ENCODE data around the gene SYNE1. TPM values are rescaled to one million over a fixed set of nuclear protein-coding genes. Genes with fewer than 3 reads are reported as not detected.

Gene SYNE1
- total RNA-seq, 6 donors from 2014 or later: 160 to 859 (median 490) TPM

- no peak for DNase-seq
- no peak for TF ChIP-seq CTCF (IDR thresholded peaks at IDR 0.05)
- TF ChIP-seq EP300 (IDR thresholded peaks at IDR 0.05): no peak
- no peak for TF ChIP-seq POLR2AphosphoS5 (IDR thresholded peaks at IDR 0.05)
- no peak for TF ChIP-seq POLR2A (IDR thresholded peaks at IDR 0.05)
- no peaks in the 10 kb centered on the region for H3K9me3 ChIP-seq
- no peak for ATAC-seq (ENCODE audit: low FRiP score in 2 of 2)
- no peak overlapping the region for H3K4me3 ChIP-seq
- 56 to 72% methylated on average over 2 of the region's 2 CpGs for WGBS, 2 donors
- H3K27me3 ChIP-seq: no peaks in the 10 kb centered on the region
- peaks cover 0 to 9% (median 3%) of the 10 kb centered on the region in 4 donors for H3K4me1 ChIP-seq
- H3K36me3 ChIP-seq: peaks cover 6 to 83% (median 34%) of the 10 kb centered on the region in 4 donors
- no peak overlapping the region for H3K27ac ChIP-seq
Measured at GRCh38 chr6:152265651-152266050, 371.5 kb downstream of the SYNE1 start.

DNA sequence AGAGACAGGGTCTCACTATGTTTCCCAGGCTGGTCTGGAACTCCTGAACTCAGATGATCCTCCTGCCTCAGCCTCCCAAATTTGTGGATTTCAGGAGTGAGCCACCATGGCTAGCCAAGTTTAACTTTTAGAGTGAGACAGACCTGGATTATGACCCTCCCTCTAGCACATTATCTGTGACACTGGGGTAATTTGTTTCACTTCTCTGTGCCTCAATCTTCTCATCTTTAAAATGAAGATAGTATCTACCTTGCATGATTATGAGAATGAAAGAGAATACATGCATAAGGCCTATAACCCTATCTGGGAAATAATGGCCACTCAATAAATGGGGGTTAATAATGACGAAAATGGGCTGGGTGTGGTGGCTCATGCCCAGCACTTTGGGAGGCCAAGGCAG lies 373.6 kb downstream of the SYNE1 start:
- H3K36me3 ChIP-seq: peaks cover 16 to 86% (median 44%) of the 10 kb centered on the region in 4 donors
- H3K4me1 ChIP-seq: peaks cover 0 to 9% (median 3%) of the 10 kb centered on the region in 4 donors
- H3K4me3 ChIP-seq: no peak overlapping the region
- WGBS, 2 donors: 85 to 92% methylated on average over 1 of the region's 1 CpG
- ATAC-seq (ENCODE audit: low FRiP score in 2 of 2) (no peak), DNase-seq (no peak)
- H3K27me3 ChIP-seq: no peaks in the 10 kb centered on the region
- H3K9me3 ChIP-seq: no peaks in the 10 kb centered on the region
- H3K27ac ChIP-seq: no peak overlapping the region
- TF ChIP-seq CTCF (IDR thresholded peaks at IDR 0.05) (no peak), POLR2A (IDR thresholded peaks at IDR 0.05) (no peak), EP300 (IDR thresholded peaks at IDR 0.05) (no peak), POLR2AphosphoS5 (IDR thresholded peaks at IDR 0.05) (no peak)

- Histone ChIP-seq H3K27ac (peak overlapping the region in 1 of 4 donors; percentile 24), H3K4me1 (no peaks in the 10 kb centered on the region)
Measured at GRCh38 chr6:152261179-152261578, 376.0 kb downstream of the SYNE1 start.

DNA sequence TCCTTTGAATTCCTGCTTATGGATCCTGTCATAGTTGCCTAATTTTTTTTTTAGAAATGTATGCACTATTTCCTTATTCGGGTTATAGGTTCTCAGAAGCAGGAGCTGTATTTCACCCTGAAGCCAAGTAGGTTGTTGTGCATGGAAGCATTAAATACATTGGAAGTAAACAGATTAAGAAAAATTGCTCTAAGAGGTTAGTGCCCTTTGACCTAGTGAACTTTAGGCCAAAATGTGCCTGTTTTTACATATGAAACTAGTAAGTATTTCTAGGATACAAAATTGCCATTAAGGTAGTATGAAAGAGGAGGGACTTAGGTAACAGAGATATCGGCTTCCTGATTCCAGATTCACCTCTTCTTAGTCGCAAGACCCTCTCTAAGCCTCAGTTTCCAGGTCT lies 377.9 kb downstream of the SYNE1 start:
- Histone ChIP-seq H3K4me1 (no peaks in the 10 kb centered on the region), H3K27me3 (no peaks in the 10 kb centered on the region), H3K36me3 (peaks cover 21 to 96% (median 56%) of the 10 kb centered on the region in 4 donors), H3K4me3 (no peak overlapping the region), H3K9me3 (no peaks in the 10 kb centered on the region), H3K27ac (no peak overlapping the region)
- DNase-seq (no peak), ATAC-seq (ENCODE audit: low FRiP score in 2 of 2) (no peak)
- 92 to 95% methylated on average over 3 of the region's 3 CpGs for WGBS, 2 donors
- no peak for TF ChIP-seq POLR2AphosphoS5 (IDR thresholded peaks at IDR 0.05)

More at GRCh38 chr6:152261179-152261578, 376.0 kb downstream of the SYNE1 start:
- no peak for TF ChIP-seq EP300 (IDR thresholded peaks at IDR 0.05)
- no peak for TF ChIP-seq CTCF (IDR thresholded peaks at IDR 0.05)
- no peak for TF ChIP-seq POLR2A (IDR thresholded peaks at IDR 0.05)
- TF ChIP-seq POLR2AphosphoS5 (IDR thresholded peaks at IDR 0.05): no peak
- Histone ChIP-seq H3K4me3 (no peak overlapping the region), H3K9me3 (no peaks in the 10 kb centered on the region), H3K27me3 (no peaks in the 10 kb centered on the region), H3K36me3 (peaks cover 16 to 90% (median 41%) of the 10 kb centered on the region in 4 donors)
- whole genome bisulfite sequencing, 2 donors: 66 to 76% methylated on average over 4 of the region's 4 CpGs
- ATAC-seq (ENCODE audit: low FRiP score in 2 of 2) (peak in 1 of 2 donors; percentile 28), DNase-seq (no peak)

DNA sequence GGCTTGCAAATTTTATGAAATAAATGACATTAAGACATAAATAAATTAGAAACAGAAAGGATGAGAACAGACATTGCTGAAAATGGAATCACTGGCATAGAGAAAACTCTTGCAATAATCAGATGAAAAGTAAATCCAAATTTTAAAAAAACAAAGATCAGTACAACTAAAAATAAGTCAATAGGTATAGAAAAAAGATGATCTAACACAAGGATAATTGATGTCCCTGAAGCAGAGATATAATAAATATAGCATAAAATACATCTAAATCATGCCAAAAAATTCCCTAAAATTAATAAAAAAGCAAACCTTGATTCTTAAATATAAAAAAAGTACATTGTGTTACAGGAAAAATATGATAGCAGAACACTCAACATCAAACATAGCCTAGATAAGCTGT lies 379.6 kb downstream of the SYNE1 start:
- Histone ChIP-seq H3K36me3 (peaks cover 18 to 95% (median 60%) of the 10 kb centered on the region in 4 donors), H3K9me3 (no peaks in the 10 kb centered on the region), H3K4me1 (no peaks in the 10 kb centered on the region), H3K27ac (no peak overlapping the region), H3K27me3 (no peaks in the 10 kb centered on the region), H3K4me3 (no peak overlapping the region)
- no peak for DNase-seq
- ATAC-seq (ENCODE audit: low FRiP score in 2 of 2): no peak
- TF ChIP-seq POLR2AphosphoS5 (IDR thresholded peaks at IDR 0.05): no peak
- TF ChIP-seq EP300 (IDR thresholded peaks at IDR 0.05): no peak
- no peak for TF ChIP-seq POLR2A (IDR thresholded peaks at IDR 0.05)
- TF ChIP-seq CTCF (IDR thresholded peaks at IDR 0.05): no peak

All from upper lobe of left lung (tissue), 6 donors.